Measurements from ENCODE around the gene STRIT1. TPM values are rescaled to one million over a fixed set of nuclear protein-coding genes. Genes with fewer than 3 reads are reported as not detected.

Gene STRIT1
- total RNA-seq, 2 donors from 2014 or later, result not detected

GRCh38 chr3:155304394-155304793, 10.9 kb upstream of the STRIT1 start:
- H3K27me3 Mint-ChIP-seq (ENCODE audit: low read depth), result no peaks in the 10 kb centered on the region
- ATAC-seq (replicated peaks in 1 of 2) (no peak), DNase-seq (no peak)
- H3K4me3 Mint-ChIP-seq, result no peak overlapping the region
- no peaks in the 10 kb centered on the region for H3K36me3 Mint-ChIP-seq (ENCODE audit: insufficient read depth in 2 of 2)
- H3K4me1 Mint-ChIP-seq (ENCODE audit: low read depth), result no peaks in the 10 kb centered on the region
- peaks cover 0 to 1% of the 10 kb centered on the region in 2 donors for H3K9me3 Mint-ChIP-seq
- H3K27ac Mint-ChIP-seq, result peak overlapping the region; percentile 63

GRCh38 chr3:155303540-155304097, 10.1 kb upstream of the STRIT1 start:
- Mint-ChIP-seq H3K4me1 (ENCODE audit: low read depth) (no peaks in the 10 kb centered on the region), H3K4me3 (no peak overlapping the region), H3K9me3 (peaks cover 0 to 1% of the 10 kb centered on the region in 2 donors), H3K27ac (peak overlapping the region; percentile 63), H3K36me3 (ENCODE audit: insufficient read depth in 2 of 2) (no peaks in the 10 kb centered on the region), H3K27me3 (ENCODE audit: low read depth) (no peaks in the 10 kb centered on the region)
- DNase-seq (no peak), ATAC-seq (replicated peaks in 1 of 2) (no peak)

- Mint-ChIP-seq H3K27me3 (ENCODE audit: low read depth) (no peaks in the 10 kb centered on the region), H3K36me3 (ENCODE audit: insufficient read depth in 2 of 2) (no peaks in the 10 kb centered on the region), H3K9me3 (peaks cover 0 to 1% of the 10 kb centered on the region in 2 donors), H3K27ac (no peak overlapping the region), H3K4me1 (ENCODE audit: low read depth) (no peaks in the 10 kb centered on the region), H3K4me3 (no peak overlapping the region)
- DNase-seq (no peak), ATAC-seq (replicated peaks in 1 of 2) (no peak)
These were observed 9.4 kb upstream of the STRIT1 start for GRCh38 chr3:155302891-155303290.

GRCh38 chr3:155302481-155302880, 9.0 kb upstream of the STRIT1 start:
- no peak for ATAC-seq (replicated peaks in 1 of 2)
- Mint-ChIP-seq H3K4me3 (no peak overlapping the region), H3K4me1 (ENCODE audit: low read depth) (no peaks in the 10 kb centered on the region), H3K9me3 (peaks cover 1% of the 10 kb centered on the region in 2 donors), H3K27ac (no peak overlapping the region), H3K27me3 (ENCODE audit: low read depth) (no peaks in the 10 kb centered on the region), H3K36me3 (ENCODE audit: insufficient read depth in 2 of 2) (no peaks in the 10 kb centered on the region)
- no peak for DNase-seq

- peaks cover 4 to 6% of the 10 kb centered on the region in 2 donors for H3K9me3 Mint-ChIP-seq
- ATAC-seq (replicated peaks in 1 of 2), result no peak
- H3K4me3 Mint-ChIP-seq, result no peak overlapping the region
- no peaks in the 10 kb centered on the region for H3K27me3 Mint-ChIP-seq (ENCODE audit: low read depth)
- DNase-seq, result no peak
- no peaks in the 10 kb centered on the region for H3K4me1 Mint-ChIP-seq (ENCODE audit: low read depth)
- peaks cover 0 to 1% of the 10 kb centered on the region in 2 donors for H3K36me3 Mint-ChIP-seq (ENCODE audit: insufficient read depth in 2 of 2)
- H3K27ac Mint-ChIP-seq, result no peak overlapping the region
These were observed 3.6 kb upstream of the STRIT1 start for GRCh38 chr3:155297100-155297499.

GRCh38 chr3:155296413-155296812, 2.9 kb upstream of the STRIT1 start:
- peaks cover 4 to 6% of the 10 kb centered on the region in 2 donors for H3K9me3 Mint-ChIP-seq
- H3K36me3 Mint-ChIP-seq (ENCODE audit: insufficient read depth in 2 of 2), result peaks cover 0 to 1% of the 10 kb centered on the region in 2 donors
- no peak for ATAC-seq (replicated peaks in 1 of 2)
- H3K27me3 Mint-ChIP-seq (ENCODE audit: low read depth), result no peaks in the 10 kb centered on the region
- H3K27ac Mint-ChIP-seq, result no peak overlapping the region
- no peak overlapping the region for H3K4me3 Mint-ChIP-seq
- DNase-seq, result no peak
- no peaks in the 10 kb centered on the region for H3K4me1 Mint-ChIP-seq (ENCODE audit: low read depth)

- H3K27me3 Mint-ChIP-seq (ENCODE audit: low read depth), result no peaks in the 10 kb centered on the region
- no peak overlapping the region for H3K27ac Mint-ChIP-seq
These were observed 790 bp downstream of the STRIT1 start for GRCh38 chr3:155292693-155293092.

GRCh38 chr3:155292133-155292532, 1.4 kb downstream of the STRIT1 start:
- DNase-seq (no peak), ATAC-seq (replicated peaks in 1 of 2) (no peak)
- H3K36me3 Mint-ChIP-seq (ENCODE audit: insufficient read depth in 2 of 2), result peaks cover 0 to 1% of the 10 kb centered on the region in 2 donors
- H3K4me3 Mint-ChIP-seq, result no peak overlapping the region
- no peak overlapping the region for H3K27ac Mint-ChIP-seq
- peaks cover 0 to 5% of the 10 kb centered on the region in 2 donors for H3K9me3 Mint-ChIP-seq
- no peaks in the 10 kb centered on the region for H3K4me1 Mint-ChIP-seq (ENCODE audit: low read depth)
- no peaks in the 10 kb centered on the region for H3K27me3 Mint-ChIP-seq (ENCODE audit: low read depth)

More at GRCh38 chr3:155292693-155293092, 790 bp downstream of the STRIT1 start:
- Mint-ChIP-seq H3K36me3 (ENCODE audit: insufficient read depth in 2 of 2) (peaks cover 0 to 1% of the 10 kb centered on the region in 2 donors), H3K9me3 (peaks cover 4 to 5% of the 10 kb centered on the region in 2 donors), H3K4me1 (ENCODE audit: low read depth) (no peaks in the 10 kb centered on the region), H3K4me3 (no peak overlapping the region)
- no peak for ATAC-seq (replicated peaks in 1 of 2)
- no peak for DNase-seq

- Mint-ChIP-seq H3K9me3 (no peaks in the 10 kb centered on the region), H3K4me1 (ENCODE audit: low read depth) (no peaks in the 10 kb centered on the region), H3K27me3 (ENCODE audit: low read depth) (no peaks in the 10 kb centered on the region), H3K27ac (no peak overlapping the region), H3K4me3 (no peak overlapping the region), H3K36me3 (ENCODE audit: insufficient read depth in 2 of 2) (no peaks in the 10 kb centered on the region)
- DNase-seq (no peak), ATAC-seq (replicated peaks in 1 of 2) (no peak)
These were observed 6.7 kb downstream of the STRIT1 start for GRCh38 chr3:155286736-155287135.

GRCh38 chr3:155285936-155286335, 7.5 kb downstream of the STRIT1 start:
- H3K4me3 Mint-ChIP-seq, result no peak overlapping the region
- H3K27ac Mint-ChIP-seq, result no peak overlapping the region
- no peak for DNase-seq
- H3K36me3 Mint-ChIP-seq (ENCODE audit: insufficient read depth in 2 of 2), result no peaks in the 10 kb centered on the region
- ATAC-seq (replicated peaks in 1 of 2), result no peak
- no peaks in the 10 kb centered on the region for H3K9me3 Mint-ChIP-seq
- no peaks in the 10 kb centered on the region for H3K27me3 Mint-ChIP-seq (ENCODE audit: low read depth)
- no peaks in the 10 kb centered on the region for H3K4me1 Mint-ChIP-seq (ENCODE audit: low read depth)

- no peak overlapping the region for H3K27ac Mint-ChIP-seq
- H3K9me3 Mint-ChIP-seq, result peaks cover 3 to 8% of the 10 kb centered on the region in 2 donors
- ATAC-seq (replicated peaks in 1 of 2) (no peak), DNase-seq (no peak)
- no peaks in the 10 kb centered on the region for H3K36me3 Mint-ChIP-seq (ENCODE audit: insufficient read depth in 2 of 2)
- no peaks in the 10 kb centered on the region for H3K4me1 Mint-ChIP-seq (ENCODE audit: low read depth)
- H3K4me3 Mint-ChIP-seq, result no peak overlapping the region
- no peaks in the 10 kb centered on the region for H3K27me3 Mint-ChIP-seq (ENCODE audit: low read depth)
These were observed 10.1 kb downstream of the STRIT1 start for GRCh38 chr3:155283092-155284056.

- H3K27me3 Mint-ChIP-seq (ENCODE audit: low read depth), result no peaks in the 10 kb centered on the region
- H3K9me3 Mint-ChIP-seq, result peaks cover 3 to 8% of the 10 kb centered on the region in 2 donors
- no peak overlapping the region for H3K27ac Mint-ChIP-seq
- no peaks in the 10 kb centered on the region for H3K4me1 Mint-ChIP-seq (ENCODE audit: low read depth)
- H3K36me3 Mint-ChIP-seq (ENCODE audit: insufficient read depth in 2 of 2), result no peaks in the 10 kb centered on the region
- ATAC-seq (replicated peaks in 1 of 2) (no peak), DNase-seq (no peak)
- no peak overlapping the region for H3K4me3 Mint-ChIP-seq
These were observed 10.9 kb downstream of the STRIT1 start for GRCh38 chr3:155282385-155283091.

GRCh38 chr3:155281912-155282311, 11.6 kb downstream of the STRIT1 start:
- no peak overlapping the region for H3K27ac Mint-ChIP-seq
- H3K36me3 Mint-ChIP-seq (ENCODE audit: insufficient read depth in 2 of 2), result no peaks in the 10 kb centered on the region
- no peak overlapping the region for H3K4me3 Mint-ChIP-seq
- ATAC-seq (replicated peaks in 1 of 2) (no peak), DNase-seq (no peak)
- no peaks in the 10 kb centered on the region for H3K4me1 Mint-ChIP-seq (ENCODE audit: low read depth)
- no peaks in the 10 kb centered on the region for H3K27me3 Mint-ChIP-seq (ENCODE audit: low read depth)
- peaks cover 3 to 8% of the 10 kb centered on the region in 2 donors for H3K9me3 Mint-ChIP-seq
